HG03175 (cell line): Measurements from ENCODE around the gene VAV2.
"Not testable (repeated sequence)": the region's sequence is repeated elsewhere in the genome, so short reads cannot be mapped to it uniquely, and the experiment has no call there.

Source experiments
- ATAC-seq: cut with Tn5 transposase; IDR thresholded peaks from one replicate; pipeline ENCODE4 v1.9.1; 2021; ENCODE audit warnings: mild to moderate bottlenecking, moderate library complexity; ENCODE audit not compliant: unreplicated experiment

The VAV2 gene

DNA sequence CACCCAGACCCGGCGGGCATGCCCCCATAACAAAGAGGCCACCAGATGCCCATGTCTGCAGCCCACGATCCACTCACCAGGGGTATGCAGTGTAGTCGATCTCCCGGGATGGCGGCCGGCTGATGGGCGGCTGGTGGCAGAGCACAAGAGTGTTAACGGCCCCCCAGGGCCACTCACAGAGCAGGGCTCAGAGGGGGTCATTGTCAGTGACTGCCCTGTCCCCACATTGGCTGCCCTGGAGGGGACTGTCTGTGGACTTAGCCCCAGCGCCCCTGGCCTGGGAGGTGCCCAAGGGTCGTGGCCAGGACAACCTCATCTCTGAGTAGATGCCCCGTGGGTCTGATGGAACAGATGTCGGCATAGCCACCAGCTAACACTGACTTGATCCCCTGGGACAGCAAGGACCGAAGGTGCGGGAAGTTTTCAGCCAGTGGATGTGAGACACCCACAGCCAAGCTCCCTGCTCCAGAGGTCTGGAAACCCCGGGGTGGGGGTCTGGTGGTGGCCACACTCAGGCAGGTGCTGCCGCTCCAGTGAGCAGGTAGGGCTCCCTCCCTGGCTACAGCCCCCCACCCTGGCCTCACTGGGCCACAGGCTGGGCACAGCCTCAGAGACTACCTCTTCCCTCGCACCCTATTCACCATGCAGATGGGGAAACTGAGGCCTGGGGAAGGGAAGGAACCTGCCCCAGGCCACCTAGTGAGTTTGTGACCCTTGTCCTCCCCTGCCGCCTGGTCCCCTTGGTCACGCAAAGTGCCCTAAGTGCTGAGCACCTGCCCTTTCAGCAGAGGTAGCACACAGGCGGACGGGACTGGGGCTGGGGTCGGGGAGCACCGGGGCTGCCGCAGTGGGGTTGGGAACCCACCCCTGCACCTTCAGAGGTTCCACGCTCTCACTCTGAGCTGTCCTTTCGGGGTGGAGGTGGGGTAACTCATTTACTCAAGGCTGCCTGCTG is 215.9 kb downstream of the VAV2 start:
- no peak for ATAC-seq

DNA sequence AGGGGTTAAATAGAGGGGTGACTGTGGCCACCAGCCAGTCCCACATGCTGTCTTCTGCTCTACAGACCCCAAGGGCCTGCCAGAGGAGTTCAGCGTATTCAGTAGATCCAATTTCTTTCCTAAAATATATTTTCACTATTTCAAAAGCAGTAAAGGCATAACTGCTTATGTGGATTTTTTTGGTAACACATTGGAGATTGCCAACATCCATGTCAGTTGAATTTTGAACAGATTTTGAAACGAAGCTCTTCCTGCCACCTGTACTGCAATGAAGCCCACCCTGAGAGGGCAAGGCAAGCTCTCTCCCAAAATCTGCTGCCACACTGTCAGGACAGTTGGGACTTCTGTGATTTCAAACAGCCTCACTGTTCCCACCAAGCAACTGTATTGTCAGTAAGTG is 216.8 kb downstream of the VAV2 start:
- ATAC-seq = no peak

DNA sequence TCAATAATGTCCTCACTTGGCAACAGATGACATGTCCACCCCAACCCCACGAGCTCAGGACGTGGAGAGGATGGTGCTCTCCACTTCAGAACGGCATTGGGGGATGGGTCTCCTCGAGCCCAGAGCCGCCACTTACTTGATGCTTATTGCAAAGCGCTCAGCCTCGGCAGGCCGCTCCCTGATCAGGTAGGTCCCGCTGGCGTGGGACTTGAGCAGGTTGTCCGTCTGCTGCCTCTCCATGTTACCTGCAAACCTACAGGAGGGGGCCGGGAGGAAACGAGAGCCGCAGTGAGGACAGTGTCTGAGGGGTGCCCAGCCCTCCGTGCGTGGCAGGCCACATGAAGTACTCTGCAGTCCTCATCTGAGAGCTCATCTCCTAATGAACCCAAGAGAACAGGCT is 217.3 kb downstream of the VAV2 start:
- no peak for ATAC-seq

DNA sequence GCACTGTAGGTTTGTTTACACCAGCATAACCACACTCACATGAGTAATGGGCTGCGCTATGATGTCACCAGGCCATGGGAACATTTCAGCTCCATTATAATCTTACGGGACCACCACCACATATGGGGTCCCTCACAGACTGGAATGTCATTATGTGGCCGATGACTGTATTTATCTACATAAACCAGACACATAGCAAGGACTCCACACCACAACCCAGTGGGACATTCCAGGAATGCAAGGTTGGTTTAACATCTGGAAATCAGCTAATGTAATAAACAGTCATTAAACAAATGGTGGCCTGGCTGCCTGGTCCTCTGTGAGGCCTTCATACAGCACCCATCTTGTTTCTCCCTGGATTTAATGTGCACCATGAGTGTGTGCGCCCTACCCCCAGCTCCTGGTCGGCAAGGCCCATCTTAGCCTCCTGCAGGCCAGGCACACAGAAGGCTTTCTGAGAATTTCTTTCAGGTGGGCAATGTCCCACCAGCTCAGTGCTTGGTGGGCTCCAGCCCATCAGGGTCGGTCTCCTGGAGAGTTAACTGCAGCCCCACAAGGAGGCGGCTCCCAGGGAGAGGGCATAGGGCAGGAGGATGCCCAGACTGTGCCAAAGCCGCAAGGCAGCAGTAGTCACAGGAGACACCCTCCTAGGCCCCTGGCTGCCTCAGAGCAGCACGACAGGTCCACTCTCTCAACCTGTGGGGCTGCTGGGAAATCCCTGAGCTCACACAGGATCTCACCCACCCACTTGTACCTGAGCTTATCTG is 218.1 kb downstream of the VAV2 start:
- ATAC-seq = no peak

DNA sequence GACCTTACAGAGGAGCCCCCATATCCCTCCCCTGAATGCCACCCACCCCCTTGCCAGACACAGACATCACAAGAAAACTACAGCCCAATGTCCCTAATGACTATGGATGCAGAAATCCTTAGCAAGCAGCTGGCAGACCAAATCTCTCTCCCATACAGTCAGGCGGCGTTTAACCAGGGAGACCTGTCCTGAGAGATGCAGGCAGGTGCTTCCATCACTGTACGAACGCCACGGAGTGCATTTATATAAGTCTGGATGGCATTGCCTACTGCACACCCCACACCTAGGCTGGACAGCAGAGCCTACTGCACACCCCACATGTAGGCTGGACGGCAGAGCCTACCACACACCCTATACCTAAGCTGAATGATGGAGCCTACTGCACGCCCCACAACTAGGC is 219.5 kb downstream of the VAV2 start:
- ATAC-seq = no peak

DNA sequence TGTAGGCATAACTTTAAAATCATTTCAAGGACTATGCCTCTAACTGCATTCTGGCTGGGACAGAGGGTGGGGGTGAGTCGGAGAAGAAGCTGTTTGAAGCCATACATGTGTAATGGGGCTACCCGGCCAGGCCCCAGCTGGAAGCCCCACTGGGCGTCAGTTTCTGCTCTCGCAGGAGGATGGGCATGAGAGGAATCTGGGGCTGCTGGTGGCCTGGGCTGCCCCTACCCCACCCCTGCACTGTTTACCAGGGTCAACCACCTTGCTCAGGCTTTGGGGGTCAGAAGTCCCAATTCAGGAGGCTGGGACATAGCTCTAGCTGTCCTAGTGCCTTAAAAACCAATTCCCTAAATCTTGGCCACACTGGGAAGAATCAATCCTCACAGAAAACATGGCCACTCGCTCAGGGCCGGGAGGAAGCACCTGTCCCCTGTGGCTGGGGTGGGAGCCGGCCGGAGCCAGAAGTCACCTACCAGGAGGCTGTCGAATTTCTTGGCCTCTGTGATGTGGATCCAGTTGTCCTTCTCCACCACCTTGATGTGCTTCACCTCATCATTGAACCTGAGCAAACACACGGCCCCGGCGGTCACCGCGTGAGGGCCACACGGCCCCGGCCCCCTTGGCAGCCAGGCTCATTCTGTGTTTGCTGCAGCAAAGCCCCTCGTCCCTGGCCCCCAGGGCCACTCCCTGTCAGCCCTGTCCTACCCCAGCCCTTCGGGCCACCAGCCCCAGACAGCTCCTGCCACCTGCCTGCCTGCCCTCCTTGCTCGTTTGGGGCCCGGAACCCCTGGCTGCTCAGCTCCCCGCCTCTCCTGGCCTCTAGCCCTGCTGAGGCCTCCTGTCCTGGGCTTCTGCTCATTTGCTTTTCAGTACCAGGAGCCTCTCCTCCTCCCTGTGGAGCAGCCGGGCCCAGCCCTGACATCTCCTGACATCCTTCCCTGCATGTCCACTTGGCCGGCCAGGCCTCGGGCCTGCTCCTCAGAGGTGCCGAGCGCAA is 220.3 kb downstream of the VAV2 start:
- ATAC-seq = no peak

DNA sequence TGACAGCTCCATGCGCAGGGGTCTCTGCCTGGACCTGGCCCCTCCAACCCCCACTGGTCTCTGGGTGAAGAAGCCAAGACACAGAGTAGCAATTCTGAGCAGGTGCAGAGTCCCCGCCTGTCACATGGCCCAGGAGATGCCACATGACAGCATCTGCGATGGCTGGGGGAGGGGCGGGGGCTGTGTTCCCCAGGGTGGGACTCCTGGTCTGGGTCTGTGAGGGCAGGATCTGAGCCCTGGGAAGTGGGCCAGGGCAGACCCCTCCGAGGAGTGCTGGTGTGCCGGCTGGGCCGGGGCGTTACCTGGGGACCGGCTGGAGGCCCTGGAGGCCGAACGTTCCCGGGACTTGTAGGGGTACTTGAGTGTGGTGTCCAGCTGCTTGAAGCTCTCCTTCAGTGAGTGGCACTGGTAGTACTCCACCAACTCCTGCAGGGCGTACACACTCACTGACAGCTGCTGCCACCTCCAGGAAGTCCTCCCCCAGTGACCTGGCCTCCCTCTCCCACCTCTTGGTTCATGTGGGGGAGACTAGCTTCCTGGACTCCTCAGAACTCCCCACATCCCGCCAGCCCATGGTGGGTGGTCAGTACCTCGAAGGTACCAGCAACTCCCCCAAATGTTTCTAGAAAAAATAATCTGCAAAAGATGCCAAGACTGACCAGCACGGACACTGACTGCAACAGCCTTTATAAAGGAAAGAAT is 221.9 kb downstream of the VAV2 start:
- no peak for ATAC-seq

DNA sequence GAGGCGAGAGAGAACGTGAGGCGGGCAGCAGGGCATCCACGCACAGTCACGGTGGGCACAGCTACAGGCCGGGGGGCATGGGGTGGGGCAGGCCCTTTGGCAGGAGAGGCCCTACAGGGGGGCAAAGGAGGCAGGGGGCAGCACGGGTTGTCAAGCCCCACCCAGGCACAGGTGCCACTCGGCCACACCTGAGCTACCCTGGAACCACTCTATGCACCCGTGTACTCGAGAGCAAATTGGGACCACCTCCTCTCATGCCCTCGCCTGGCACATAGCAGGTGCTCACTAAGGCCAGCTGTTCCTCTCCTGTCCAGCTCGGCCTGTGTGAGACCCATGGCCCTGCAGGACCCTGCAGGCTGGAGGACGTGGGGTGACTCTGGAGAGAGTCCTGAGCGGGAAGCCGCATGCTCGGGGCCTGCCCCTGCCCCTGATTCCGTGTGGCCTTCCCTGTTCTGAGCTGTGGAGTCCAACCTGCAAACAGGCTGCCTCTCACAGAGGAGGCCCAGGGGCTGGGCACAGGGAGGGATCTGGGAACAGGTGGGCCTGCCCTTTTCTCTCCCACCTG is 222.5 kb downstream of the VAV2 start:
- no peak for ATAC-seq

DNA sequence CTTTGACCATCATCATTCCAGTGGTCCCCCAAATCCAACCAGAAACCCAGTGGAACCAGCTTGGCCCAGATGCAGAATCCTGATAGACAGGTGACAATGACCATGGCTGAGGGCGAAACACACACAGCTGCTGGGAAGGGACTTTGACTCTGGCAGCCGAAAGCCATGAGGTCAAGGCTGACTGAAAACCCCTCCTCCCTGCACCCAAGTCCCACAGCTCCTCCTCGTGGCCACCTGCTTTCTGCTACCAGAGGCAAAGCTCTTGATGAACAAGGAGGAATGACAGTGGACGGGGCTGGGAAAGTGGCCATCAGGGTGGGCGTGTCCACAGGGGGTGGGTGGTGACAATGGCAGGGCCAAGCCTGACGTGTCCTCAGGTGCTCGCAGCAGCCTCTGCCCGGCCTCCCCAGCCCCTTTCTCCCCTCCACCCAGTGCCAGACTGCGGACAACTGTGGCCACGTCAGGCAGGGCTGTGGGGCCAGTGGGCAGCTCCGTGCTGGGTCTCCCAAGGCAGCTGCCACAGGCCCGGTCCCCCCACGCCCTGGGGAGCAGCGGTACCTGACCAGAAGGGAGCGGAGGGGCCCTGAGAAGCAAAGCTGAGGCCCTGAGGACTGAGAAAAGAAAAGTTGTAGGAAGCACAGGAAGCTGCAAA is 223.1 kb downstream of the VAV2 start:
- no peak for ATAC-seq

DNA sequence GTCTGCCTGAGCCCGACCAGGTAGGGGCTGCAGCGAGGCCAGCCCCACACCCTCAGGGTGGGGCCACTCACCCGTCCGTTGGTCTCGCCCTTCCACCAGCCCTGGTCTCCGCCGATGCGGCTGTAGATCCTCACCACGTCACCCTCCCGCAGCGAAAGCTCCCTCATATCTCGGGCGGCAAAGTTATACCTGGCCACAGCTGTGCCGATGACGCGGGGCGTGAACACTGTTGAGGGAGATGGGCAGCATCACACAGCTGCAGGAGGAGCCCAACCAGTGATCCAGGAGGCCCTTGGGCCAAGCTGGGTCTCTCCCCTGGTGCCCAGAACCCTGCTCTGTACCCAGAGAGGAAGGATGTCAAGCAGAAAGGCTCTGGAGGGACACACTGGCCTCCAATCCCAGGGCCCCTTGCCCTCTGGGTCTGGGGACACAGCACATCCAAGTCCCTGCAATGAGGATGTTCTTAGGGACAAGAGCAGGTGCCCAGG is 223.7 kb downstream of the VAV2 start:
- ATAC-seq = no peak

DNA sequence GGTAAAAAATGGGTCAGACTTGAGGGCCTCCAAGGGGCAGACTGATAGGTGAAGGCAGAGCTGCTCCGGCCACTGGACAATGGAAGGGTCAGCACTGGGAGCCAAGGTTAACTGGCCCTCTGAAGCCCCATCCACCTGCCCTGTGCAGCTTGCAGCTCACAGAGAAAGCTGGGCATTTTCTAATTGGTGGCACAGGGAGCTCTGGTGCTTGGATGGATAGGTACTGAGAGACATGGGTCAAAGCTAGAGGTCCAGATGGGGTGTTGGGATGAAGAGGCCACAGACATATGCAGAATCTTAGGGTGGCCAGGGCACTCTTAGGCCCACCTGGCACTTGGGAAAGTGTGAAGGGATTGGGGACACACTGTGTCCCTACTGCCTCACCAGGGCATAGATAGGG is 224.5 kb downstream of the VAV2 start:
- ATAC-seq = no peak

DNA sequence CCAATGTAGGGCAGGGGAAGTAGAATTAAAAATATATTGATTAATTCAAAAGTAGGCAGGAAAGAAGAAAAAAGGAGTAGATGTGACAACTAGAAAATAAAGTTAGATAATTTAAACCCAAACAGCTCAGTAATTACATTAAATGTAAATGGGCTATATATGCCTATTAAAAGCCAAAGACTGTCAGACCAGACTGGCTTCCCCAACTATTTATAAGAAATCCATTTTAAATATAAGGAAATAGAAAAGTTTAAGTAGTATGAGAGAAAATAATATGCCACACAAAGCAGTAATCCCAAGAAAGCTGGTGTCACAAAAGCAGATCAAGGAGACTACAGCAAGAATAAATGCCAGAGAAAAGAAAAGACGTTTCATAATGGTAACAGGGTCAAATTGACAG is 225.1 kb downstream of the VAV2 start:
- ATAC-seq = no peak

DNA sequence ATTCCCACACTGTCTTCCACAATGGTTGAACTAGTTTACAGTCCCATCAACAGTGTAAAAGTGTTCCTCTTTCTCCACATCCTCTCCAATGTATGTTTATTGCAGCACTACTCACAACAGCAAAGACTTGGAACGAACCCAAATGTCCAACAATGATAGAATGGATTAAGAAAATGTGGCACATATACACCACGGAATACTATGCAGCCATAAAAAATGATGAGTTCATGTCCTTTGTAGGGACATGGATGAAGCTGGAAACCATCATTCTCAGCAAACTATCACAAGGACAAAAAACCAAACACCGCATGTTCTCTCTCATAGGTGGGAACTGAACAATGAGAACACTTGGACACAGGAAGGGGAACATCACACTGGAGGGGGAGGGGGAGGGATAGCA is 225.9 kb downstream of the VAV2 start:
- not testable (repeated sequence) for ATAC-seq

DNA sequence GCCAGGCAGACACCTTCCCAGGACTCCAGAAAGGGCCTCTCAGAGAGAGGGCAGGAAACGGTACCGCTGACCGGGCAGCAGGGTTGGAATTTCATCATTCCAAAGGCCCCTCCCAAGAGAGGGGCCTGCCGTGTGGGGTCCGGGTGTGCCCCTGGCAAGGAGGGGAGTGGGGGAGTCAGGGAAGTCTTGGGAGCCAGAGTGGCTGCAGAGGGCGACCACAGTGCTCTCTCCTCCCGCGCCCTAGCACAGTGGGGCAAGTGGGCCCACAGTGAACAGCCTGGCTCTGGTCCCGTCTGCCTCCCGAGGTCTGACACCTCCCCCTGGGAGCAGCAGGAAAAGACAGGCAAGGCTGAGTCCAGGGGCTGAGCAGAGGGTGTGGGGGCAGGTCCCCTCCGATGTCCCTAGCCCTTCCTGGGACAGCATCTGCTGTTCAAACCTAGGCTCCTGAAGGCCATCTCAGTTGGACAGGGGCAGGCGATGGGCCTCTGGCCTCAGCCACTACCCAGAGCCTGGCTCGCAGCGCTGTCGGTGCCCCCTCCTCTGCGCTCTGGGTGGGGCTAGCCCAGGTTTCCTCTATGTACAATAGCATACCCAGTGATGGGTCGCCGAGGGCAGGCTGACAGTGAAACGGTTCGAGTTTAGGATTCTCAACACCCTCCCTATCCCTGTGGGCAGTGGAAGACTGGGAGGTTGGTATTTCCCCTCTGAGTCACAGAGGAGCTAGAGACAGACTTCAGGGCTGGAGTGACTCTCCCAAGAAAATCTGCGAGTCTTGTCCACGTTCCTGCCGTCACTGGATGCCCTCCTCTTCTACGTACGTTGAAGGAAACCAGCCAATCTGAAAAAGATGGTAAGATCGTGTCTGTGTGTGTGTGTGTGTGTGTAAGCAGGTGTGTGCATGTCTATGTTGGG is 228.6 kb downstream of the VAV2 start:
- ATAC-seq = no peak

DNA sequence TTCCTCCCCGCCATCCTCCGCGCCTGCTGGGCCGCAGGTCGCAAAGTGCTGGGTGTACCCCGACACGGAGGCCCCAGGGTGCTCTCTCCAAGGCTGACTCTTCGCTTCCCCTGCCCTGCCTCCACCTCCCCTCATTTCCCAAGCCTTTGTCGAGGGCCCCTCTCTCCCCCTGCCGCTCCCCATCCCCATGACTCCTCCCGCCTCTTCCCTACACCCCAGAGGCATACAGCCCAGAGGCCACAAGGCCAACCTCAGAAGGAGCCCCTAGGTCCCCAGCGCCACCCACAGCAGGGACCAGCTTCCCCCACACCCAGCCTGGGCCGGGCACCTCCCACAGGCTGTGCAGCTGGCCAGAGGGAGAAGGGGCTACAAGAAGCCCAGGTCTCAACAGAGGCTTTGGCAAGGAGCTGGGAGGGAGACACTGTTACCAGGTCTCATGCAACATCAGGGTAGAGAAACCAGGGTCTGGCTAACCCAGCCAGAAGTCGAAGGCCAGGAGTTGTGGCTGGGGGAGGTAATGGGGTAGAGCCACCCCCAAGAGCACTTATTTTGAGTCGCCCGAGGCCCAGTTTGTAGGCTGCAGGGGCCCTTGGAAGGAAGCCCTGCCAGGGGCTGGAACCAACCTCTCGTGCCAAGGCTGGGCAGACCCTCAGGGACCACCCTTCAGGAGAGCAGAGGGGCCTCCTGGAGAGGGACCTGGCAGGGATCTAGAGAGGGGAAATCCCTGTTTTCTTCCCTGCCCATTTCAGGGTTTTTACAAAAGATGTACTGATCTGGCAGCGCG is 229.4 kb downstream of the VAV2 start:
- no peak for ATAC-seq

DNA sequence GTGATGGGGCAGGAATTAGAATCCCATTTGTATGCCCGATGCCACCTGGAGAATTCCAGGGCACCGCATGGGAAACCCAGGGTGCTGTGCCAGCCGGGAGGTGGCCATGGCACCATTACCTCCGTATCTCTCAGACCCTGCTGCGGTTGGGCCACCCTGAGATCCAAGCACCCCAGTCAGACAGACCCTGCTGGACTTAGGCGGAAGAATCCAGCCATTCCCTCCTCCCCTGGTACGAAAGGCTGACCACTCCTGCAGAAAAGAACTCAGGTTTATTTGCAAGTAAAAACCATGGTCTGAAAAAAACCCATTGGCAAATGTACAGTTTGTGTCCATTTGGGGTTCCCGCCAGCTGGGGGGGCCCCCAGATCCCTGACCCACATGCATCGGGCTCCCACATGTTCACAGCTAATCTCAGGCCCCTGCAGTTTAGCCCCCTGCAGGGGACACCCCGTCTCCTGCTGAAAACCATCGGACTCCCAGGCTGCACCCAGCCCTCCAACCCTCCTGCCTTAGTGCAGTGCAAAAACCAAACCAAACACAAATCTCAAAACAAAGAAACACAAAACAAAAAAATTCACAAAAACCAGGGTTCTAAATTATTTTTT is 230.4 kb downstream of the VAV2 start:
- ATAC-seq = no peak

DNA sequence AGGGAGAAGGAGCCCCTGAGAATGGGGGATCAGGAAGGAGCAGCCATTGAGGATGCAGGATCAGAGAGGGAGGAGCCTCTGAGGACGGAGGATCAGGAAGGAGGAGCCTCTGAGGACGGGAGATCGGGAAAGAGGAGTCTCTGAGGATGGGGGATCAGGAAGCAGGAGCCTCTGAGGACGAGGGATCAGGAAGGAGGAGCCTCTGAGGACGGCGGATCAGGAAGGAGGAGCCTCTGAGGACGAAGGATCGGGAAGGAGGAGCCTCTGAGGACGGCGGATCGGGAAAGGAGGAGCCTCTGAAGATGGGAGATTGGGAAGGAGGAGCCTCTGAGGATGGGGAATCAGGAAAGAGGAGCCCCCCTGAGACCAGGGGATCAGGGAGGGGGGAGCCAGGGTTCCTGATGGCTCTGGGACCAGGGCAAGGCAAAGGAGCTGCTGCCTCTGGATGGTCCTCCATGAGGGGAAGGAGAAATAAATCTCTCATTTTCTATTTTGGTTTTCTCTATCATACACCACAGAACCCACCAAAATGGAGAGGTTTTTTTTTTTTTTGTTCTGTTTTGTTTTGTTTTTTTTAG is 231.3 kb downstream of the VAV2 start:
- ATAC-seq = no peak
